Neuronal stem cell (in vitro differentiated cells): Measurements from ENCODE around the gene CIC.
A peak's percentile ranks its signal among the peaks of the same experiment; 100 is the strongest.

Experiments
- DNase-seq: peaks from one replicate; pipeline ENCODE4 v3.0.0-alpha.2; 2013; ENCODE audit warnings: low spot score
- H2AFZ ChIP-seq: one replicate; pipeline ENCODE4 v1.6.1; 2013; ENCODE audit warnings: mild to moderate bottlenecking, low read length, inconsistent platforms
- H2AK5ac ChIP-seq: 2 replicates; pipeline ENCODE4 v1.6.1; 2013; ENCODE audit warnings: low read depth, mild to moderate bottlenecking, inconsistent platforms, low read length, moderate library complexity, mixed read lengths
- H2BK120ac ChIP-seq: 2 replicates; pipeline ENCODE4 v1.6.1; 2013; ENCODE audit warnings: low read depth, mild to moderate bottlenecking, inconsistent platforms, low read length, moderate library complexity, mixed read lengths
- H2BK12ac ChIP-seq: one replicate; pipeline ENCODE4 v1.6.1; 2013; ENCODE audit warnings: low read length, inconsistent platforms
- H2BK15ac ChIP-seq: 2 replicates; pipeline ENCODE4 v1.6.1; 2013; ENCODE audit warnings: mild to moderate bottlenecking, low read length, inconsistent platforms, mixed read lengths
- H2BK5ac ChIP-seq: one replicate; pipeline ENCODE4 v1.6.1; 2013; ENCODE audit warnings: inconsistent platforms, mild to moderate bottlenecking, low read length, moderate library complexity
- H3K14ac ChIP-seq: one replicate; pipeline ENCODE4 v1.6.1; 2013; ENCODE audit warnings: low read length, inconsistent platforms
- H3K18ac ChIP-seq: 2 replicates; pipeline ENCODE4 v1.6.1; 2013; ENCODE audit warnings: low read length, inconsistent platforms
- H3K23ac ChIP-seq: 2 replicates; pipeline ENCODE4 v1.6.1; 2013; ENCODE audit warnings: low read depth, mild to moderate bottlenecking, mixed read lengths, low read length, inconsistent platforms; ENCODE audit not compliant: poor library complexity
- H3K27ac ChIP-seq: replicated peaks from 3 replicates; pipeline ENCODE4 v1.5.1; 2013; ENCODE audit warnings: low read length, inconsistent platforms
- H3K27me3 ChIP-seq, 3 experiments: 2 replicates each; pipeline ENCODE4 v1.6.1; 2013; ENCODE audit warnings: low read length in 3 of 3, mild to moderate bottlenecking in 2 of 3, inconsistent platforms in 1 of 3, low read depth in 1 of 3, mixed read lengths in 1 of 3, moderate library complexity in 1 of 3; ENCODE audit not compliant: control insufficient read depth in 3 of 3, insufficient read depth in 3 of 3
- H3K36me3 ChIP-seq, 2 donors: replicated peaks in 1 of 2; 2 replicates each; pipeline ENCODE4 v1.6.1; 2013; ENCODE audit warnings: low read length in 2 of 2; ENCODE audit not compliant: control insufficient read depth in 2 of 2, insufficient read depth in 2 of 2
- H3K4ac ChIP-seq: 2 replicates; pipeline ENCODE4 v1.6.1; 2013; ENCODE audit warnings: inconsistent platforms, mild to moderate bottlenecking, low read length, moderate library complexity
- H3K4me1 ChIP-seq, 2 donors: 1 replicate in 1 of 2; 2 replicates in 1 of 2; pipeline ENCODE4 v1.6.1; 2013; ENCODE audit warnings: low read length in 2 of 2, low read depth in 1 of 2; ENCODE audit not compliant: control insufficient read depth in 2 of 2, insufficient read depth in 1 of 2
- H3K4me2 ChIP-seq: one replicate; pipeline ENCODE4 v1.6.1; 2013; ENCODE audit warnings: mild to moderate bottlenecking, low read length, inconsistent platforms; ENCODE audit not compliant: insufficient read depth, poor library complexity, severe bottlenecking
- H3K4me3 ChIP-seq, 2 donors: 2 replicates each; pipeline ENCODE4 v1.5.1; 2013; ENCODE audit warnings: low read length in 2 of 2, mild to moderate bottlenecking in 2 of 2, inconsistent platforms in 1 of 2, moderate library complexity in 1 of 2
- H3K79me1 ChIP-seq: one replicate; pipeline ENCODE4 v1.6.1; 2013; ENCODE audit warnings: low read depth, mild to moderate bottlenecking, inconsistent platforms, low read length, moderate library complexity
- H3K9ac ChIP-seq: one replicate; pipeline ENCODE4 v1.6.1; 2013; ENCODE audit warnings: mild to moderate bottlenecking, low read depth, low read length, inconsistent platforms; ENCODE audit not compliant: poor library complexity
- H3K9me3 ChIP-seq, 2 donors: replicated peaks in 1 of 2; 2 replicates each; pipeline versions ENCODE3 to v1.6.1; 2013; ENCODE audit warnings: low read length in 2 of 2, mild to moderate bottlenecking in 2 of 2, inconsistent platforms in 1 of 2, low read depth in 1 of 2, mixed read lengths in 1 of 2, moderate library complexity in 1 of 2; ENCODE audit not compliant: control insufficient read depth in 2 of 2, insufficient read depth in 1 of 2
- H4K8ac ChIP-seq: one replicate; pipeline ENCODE4 v1.6.1; 2013; ENCODE audit warnings: low read depth, mild to moderate bottlenecking, inconsistent platforms, low read length, moderate library complexity
- H4K91ac ChIP-seq: one replicate; pipeline ENCODE4 v1.6.1; 2013; ENCODE audit warnings: low read length, low read depth, mild to moderate bottlenecking, inconsistent platforms; ENCODE audit not compliant: poor library complexity
- WGBS, 2 donors: extraction: QIAGEN DNeasy Blood & Tissue Kit; methylation state at CpG; one replicate each; pipeline ENCODE4 v1.1.7; 2013; ENCODE audit warnings: missing lambda C conversion rate in 2 of 2, mixed read lengths in 1 of 2; ENCODE audit not compliant: insufficient read length in 2 of 2, insufficient replicate concordance in 1 of 2; ENCODE audit errors: extremely low coverage in 2 of 2; 5-methylcytosine and 5-hydroxymethylcytosine counted together

CIC gene

DNA sequence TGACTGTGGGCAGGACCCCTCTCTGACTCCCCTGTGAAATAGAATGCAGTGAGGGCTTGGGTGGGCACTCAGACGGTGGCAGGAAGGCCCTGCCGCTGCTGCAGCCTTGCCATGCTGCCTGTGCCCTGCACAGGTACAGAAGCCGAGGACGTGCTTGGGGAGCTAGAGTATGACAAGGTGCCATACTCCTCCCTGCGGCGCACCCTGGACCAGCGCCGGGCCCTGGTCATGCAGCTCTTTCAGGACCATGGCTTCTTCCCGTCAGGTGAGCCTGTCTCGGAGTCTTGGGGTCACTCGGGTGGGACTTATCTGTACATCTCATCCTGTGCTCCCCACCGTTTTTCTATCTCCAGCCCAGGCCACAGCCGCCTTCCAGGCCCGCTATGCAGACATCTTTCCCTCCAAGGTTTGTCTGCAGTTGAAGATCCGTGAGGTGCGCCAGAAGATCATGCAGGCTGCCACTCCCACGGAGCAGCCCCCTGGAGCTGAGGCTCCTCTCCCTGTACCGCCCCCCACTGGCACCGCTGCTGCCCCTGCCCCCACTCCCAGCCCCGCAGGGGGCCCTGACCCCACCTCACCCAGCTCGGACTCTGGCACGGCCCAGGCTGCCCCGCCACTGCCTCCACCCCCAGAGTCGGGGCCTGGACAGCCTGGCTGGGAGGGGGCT is 25.6 kb downstream of the CIC start:
- Histone ChIP-seq H3K4ac (no peak overlapping the region), H2BK120ac (no peak overlapping the region), H3K4me2 (no peak overlapping the region), H3K14ac (no peak overlapping the region), H2AK5ac (no peak overlapping the region), H3K4me3 (peak overlapping the region in 1 of 2 donors; percentile 18), H3K18ac (no peak overlapping the region), H3K27ac (no peak overlapping the region), H4K8ac (no peak overlapping the region), H2BK15ac (no peak overlapping the region), H4K91ac (no peak overlapping the region), H3K4me1 (no peaks in the 10 kb centered on the region), H3K36me3 (peaks cover 63 to 92% of the 10 kb centered on the region in 2 donors), H3K79me1 (peaks cover 11% of the 10 kb centered on the region), H2AFZ (no peak overlapping the region), H3K9me3 (no peaks in the 10 kb centered on the region), H3K9ac (no peak overlapping the region), H2BK5ac (peak overlapping the region; percentile 39), H3K27me3 (no peaks in the 10 kb centered on the region), H3K23ac (no peak overlapping the region), H2BK12ac (no peak overlapping the region)
- WGBS, 2 donors, result no CpG with 5 or more reads among the region's 24 CpGs
- DNase-seq, result no peak

DNA sequence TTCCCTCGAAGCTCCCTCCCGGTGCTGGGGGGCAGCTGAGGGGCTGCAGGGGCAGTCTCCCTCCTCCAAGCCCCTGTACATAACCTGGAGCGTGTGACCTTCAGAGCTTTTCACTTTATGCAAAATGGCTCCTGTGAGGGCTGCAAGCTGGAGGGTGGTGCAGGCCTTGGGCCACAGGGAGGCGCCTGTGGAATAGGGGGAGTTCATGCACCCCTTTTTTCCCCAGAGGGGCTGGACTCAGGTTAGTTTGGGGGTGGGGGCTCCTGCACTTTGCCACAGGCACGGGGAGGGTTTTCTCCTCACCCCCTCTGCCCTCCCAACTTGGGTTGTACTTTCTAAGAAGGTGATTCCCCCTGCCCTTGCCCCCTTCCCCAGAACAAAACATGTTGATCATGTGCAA is 26.3 kb downstream of the CIC start:
- no peak overlapping the region for H3K4me3 ChIP-seq
- no peak overlapping the region for H3K14ac ChIP-seq
- no CpG with 5 or more reads among the region's 5 CpGs for WGBS, 2 donors
- no peak overlapping the region for H4K91ac ChIP-seq
- no peak overlapping the region for H3K27ac ChIP-seq
- no peak overlapping the region for H3K4me2 ChIP-seq
- no peak overlapping the region for H2BK15ac ChIP-seq
- peaks cover 11% of the 10 kb centered on the region for H3K79me1 ChIP-seq
- no peak overlapping the region for H2BK5ac ChIP-seq
- H3K4ac ChIP-seq, result no peak overlapping the region
- peaks cover 62 to 91% of the 10 kb centered on the region in 2 donors for H3K36me3 ChIP-seq
- H2BK120ac ChIP-seq, result no peak overlapping the region
- no peaks in the 10 kb centered on the region for H3K27me3 ChIP-seq
- H3K9ac ChIP-seq, result no peak overlapping the region
- no peak overlapping the region for H3K23ac ChIP-seq
- no peak overlapping the region for H4K8ac ChIP-seq
- no peak for DNase-seq
- no peak overlapping the region for H2AFZ ChIP-seq
- H3K4me1 ChIP-seq, result no peaks in the 10 kb centered on the region
- no peak overlapping the region for H3K18ac ChIP-seq
- no peaks in the 10 kb centered on the region for H3K9me3 ChIP-seq
- no peak overlapping the region for H2BK12ac ChIP-seq
- H2AK5ac ChIP-seq, result no peak overlapping the region

DNA sequence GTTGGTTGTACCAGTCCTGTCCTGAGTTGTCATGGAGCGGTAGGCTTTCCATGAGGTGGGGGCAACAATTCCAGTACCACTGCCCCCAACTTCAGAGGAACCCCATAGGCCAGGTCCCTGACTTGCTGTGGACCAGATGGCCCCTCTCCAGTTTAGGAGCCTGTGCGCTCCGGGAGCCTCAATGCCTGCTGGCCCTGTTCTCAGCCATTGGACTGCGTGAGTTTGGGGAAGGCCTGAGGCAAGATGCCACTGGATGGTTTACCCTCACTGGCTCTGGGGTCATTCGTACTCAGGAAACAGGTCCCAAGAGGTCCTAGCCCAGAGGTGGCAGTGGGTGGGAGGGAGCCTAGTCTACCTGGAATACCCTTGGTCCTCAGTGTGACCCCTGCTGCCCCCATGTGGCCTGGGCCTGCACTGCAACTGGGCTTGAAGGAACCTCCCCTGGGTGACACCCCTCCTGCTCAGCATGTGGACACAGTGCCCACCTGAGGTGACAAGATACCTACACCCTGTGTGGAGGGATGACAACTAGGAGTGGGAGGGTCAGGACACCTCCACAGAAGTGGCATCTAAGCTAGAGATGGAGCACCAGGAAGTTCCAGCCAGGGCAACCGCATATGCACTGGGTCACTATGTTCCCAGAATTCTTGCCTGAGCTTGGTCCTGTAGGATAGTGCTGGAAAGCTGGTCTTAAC is 26.9 kb downstream of the CIC start:
- Histone ChIP-seq H3K36me3 (peaks cover 55 to 87% of the 10 kb centered on the region in 2 donors), H3K4me1 (no peaks in the 10 kb centered on the region), H3K79me1 (peaks cover 8% of the 10 kb centered on the region), H2BK120ac (no peak overlapping the region), H3K27me3 (no peaks in the 10 kb centered on the region), H3K4ac (no peak overlapping the region), H3K23ac (no peak overlapping the region), H3K9me3 (no peaks in the 10 kb centered on the region), H2AK5ac (no peak overlapping the region), H2BK15ac (no peak overlapping the region), H3K4me2 (no peak overlapping the region), H3K18ac (no peak overlapping the region), H2AFZ (no peak overlapping the region), H4K91ac (no peak overlapping the region), H3K9ac (no peak overlapping the region), H2BK12ac (no peak overlapping the region), H3K14ac (no peak overlapping the region), H3K4me3 (no peak overlapping the region), H4K8ac (no peak overlapping the region), H2BK5ac (no peak overlapping the region), H3K27ac (no peak overlapping the region)
- no CpG with 5 or more reads among the region's 6 CpGs for WGBS, 2 donors
- DNase-seq, result peak; percentile 65

DNA sequence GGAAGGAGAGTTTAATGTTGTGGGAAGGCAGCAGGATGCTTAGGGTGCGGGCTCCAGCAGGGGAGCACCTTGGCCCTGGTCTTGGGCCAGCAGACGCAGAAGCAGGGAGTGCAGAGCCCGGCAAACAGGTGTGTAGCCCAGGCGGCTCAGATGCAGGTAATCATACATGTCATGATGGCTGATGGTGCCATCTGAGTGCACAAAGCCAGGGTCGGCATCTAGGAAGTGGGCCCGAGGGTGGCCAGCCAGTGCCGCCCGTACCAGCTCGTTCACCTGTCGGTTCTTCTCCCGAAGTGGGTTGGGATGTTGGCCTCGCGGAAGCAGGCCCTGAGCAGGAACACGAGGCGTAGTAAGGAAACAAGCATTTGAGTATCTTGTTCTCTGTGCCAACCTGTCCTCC is 28.0 kb downstream of the CIC start:
- Histone ChIP-seq H2BK15ac (no peak overlapping the region), H3K4ac (no peak overlapping the region), H2AFZ (no peak overlapping the region), H2BK12ac (no peak overlapping the region), H3K36me3 (peaks cover 46 to 82% of the 10 kb centered on the region in 2 donors), H3K27ac (no peak overlapping the region), H3K9me3 (no peaks in the 10 kb centered on the region), H2AK5ac (no peak overlapping the region), H2BK120ac (no peak overlapping the region), H2BK5ac (no peak overlapping the region), H4K91ac (no peak overlapping the region), H3K9ac (peak overlapping the region; percentile 24), H3K4me2 (no peak overlapping the region), H3K27me3 (no peaks in the 10 kb centered on the region), H3K4me3 (no peak overlapping the region), H3K79me1 (peaks cover 4% of the 10 kb centered on the region), H3K23ac (peak overlapping the region; percentile 37), H3K18ac (no peak overlapping the region), H4K8ac (no peak overlapping the region), H3K4me1 (peaks cover 0 to 6% of the 10 kb centered on the region in 2 donors), H3K14ac (no peak overlapping the region)
- no CpG with 5 or more reads among the region's 15 CpGs for WGBS, 2 donors
- no peak for DNase-seq
